ENCODE measurements around the gene PLIN5. TPM values are rescaled to one million over a fixed set of nuclear protein-coding genes. Genes with fewer than 3 reads are reported as not detected.
A peak's percentile ranks its signal among the peaks of the same experiment; 100 is the strongest.

PLIN5 gene
- total and polyA plus RNA-seq, 10 donors, result 0.82 to 18.4 (median 7.5) TPM

GRCh38 chr19:4579389-4579788 is 44.4 kb upstream of the PLIN5 start:
- TF ChIP-seq POLR2AphosphoS5 (IDR thresholded peaks at IDR 0.05) (no peak), POLR2A (IDR thresholded peaks at IDR 0.05) (no peak), CTCF (IDR thresholded peaks at IDR 0.05 in 8 of 11, conservative IDR thresholded peaks at IDR 0.05 in 3 of 11) (no peak)
- H3K27ac ChIP-seq, result peak overlapping the region in 1 of 8 donors; percentile 24
- no peak for DNase-seq
- peaks cover 13 to 71% (median 43%) of the 10 kb centered on the region in 6 donors for H3K4me1 ChIP-seq
- H3K4me3 ChIP-seq, result peak overlapping the region in 2 of 8 donors; percentile 37 to 67
- 71 to 89% (median 82%) methylated on average over 5 to 8 of the region's 8 CpGs for WGBS, 5 donors
- no peaks in the 10 kb centered on the region for H3K9me3 ChIP-seq
- no peaks in the 10 kb centered on the region for H3K36me3 ChIP-seq
- intact Hi-C loops (cut with DNase I; ENCODE audit: low total_unique reads), result no loop called here
- H3K27me3 ChIP-seq (replicated peaks in 1 of 7), result peaks cover 2 to 99% (median 55%) of the 10 kb centered on the region in 7 donors

- intact Hi-C loops (cut with DNase I; ENCODE audit: low total_unique reads), result no loop called here
- no peaks in the 10 kb centered on the region for H3K36me3 ChIP-seq
- H3K4me1 ChIP-seq, result peaks cover 7 to 64% (median 39%) of the 10 kb centered on the region in 6 donors
- 60 to 72% (median 71%) methylated on average over 11 of the region's 11 CpGs for WGBS, 5 donors
- H3K9me3 ChIP-seq, result no peaks in the 10 kb centered on the region
- TF ChIP-seq POLR2A (IDR thresholded peaks at IDR 0.05) (no peak), POLR2AphosphoS5 (IDR thresholded peaks at IDR 0.05) (no peak), CTCF (IDR thresholded peaks at IDR 0.05 in 8 of 11, conservative IDR thresholded peaks at IDR 0.05 in 3 of 11) (no peak)
- H3K27me3 ChIP-seq (replicated peaks in 1 of 7), result peaks cover 2 to 99% (median 48%) of the 10 kb centered on the region in 7 donors
- DNase-seq, result no peak
- no peak overlapping the region for H3K4me3 ChIP-seq
- H3K27ac ChIP-seq, result peak overlapping the region in 1 of 8 donors; percentile 24
These were observed 43.7 kb upstream of the PLIN5 start for GRCh38 chr19:4578552-4579248.

- Histone ChIP-seq H3K4me3 (no peak overlapping the region), H3K27me3 (replicated peaks in 1 of 7) (peaks cover 2 to 91% (median 39%) of the 10 kb centered on the region in 7 donors)
- WGBS, 5 donors, result 71 to 86% (median 81%) methylated on average over 4 to 5 of the region's 5 CpGs
These were observed 42.2 kb upstream of the PLIN5 start for GRCh38 chr19:4577020-4577782.

More at GRCh38 chr19:4577020-4577782, 42.2 kb upstream of the PLIN5 start:
- Histone ChIP-seq H3K36me3 (no peaks in the 10 kb centered on the region), H3K9me3 (no peaks in the 10 kb centered on the region), H3K4me1 (peaks cover 0 to 50% (median 25%) of the 10 kb centered on the region in 6 donors), H3K27ac (no peak overlapping the region)
- intact Hi-C loops (cut with DNase I; ENCODE audit: low total_unique reads), result no loop called here
- DNase-seq, result no peak
- TF ChIP-seq CTCF (IDR thresholded peaks at IDR 0.05 in 8 of 11, conservative IDR thresholded peaks at IDR 0.05 in 3 of 11), result no peak
- no peak for TF ChIP-seq POLR2A (IDR thresholded peaks at IDR 0.05)
- TF ChIP-seq POLR2AphosphoS5 (IDR thresholded peaks at IDR 0.05), result no peak
